Activated CD4-positive, alpha-beta T cell treated with anti-CD3 and anti-CD28 coated beads, Interleukin-2, amount 50 U/mL, for 24 hours (primary cell): ENCODE data around the gene MEX3D.

ENCODE experiments used
- DNase-seq, 2 donors: peaks; one replicate each; pipeline ENCODE4 v3.0.0-alpha.2; 2020; ENCODE audit warnings: low read depth in 1 of 2, low spot score in 1 of 2

MEX3D gene

DNA sequence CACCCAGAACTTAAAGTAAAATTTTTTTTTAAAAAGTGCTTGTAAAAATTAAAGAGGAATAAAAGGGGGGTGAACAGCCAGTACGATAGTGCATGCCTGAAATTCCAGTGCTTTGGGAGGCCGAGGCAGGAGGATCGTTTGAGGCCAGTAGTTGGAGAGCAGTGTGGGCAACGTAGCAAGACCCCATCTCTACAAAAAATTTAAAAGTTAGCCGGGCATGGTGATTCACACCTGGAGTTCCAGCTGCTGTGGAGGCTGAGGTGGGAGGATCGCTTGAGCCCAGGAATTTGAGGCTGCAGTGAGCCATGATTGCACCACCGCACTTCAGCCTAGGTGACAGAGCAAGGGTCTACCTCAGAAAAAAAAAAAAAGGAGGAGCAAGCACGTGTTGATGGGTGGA lies 63.1 kb downstream of the MEX3D start:
- no peak for DNase-seq
